Astrocyte of the spinal cord (primary cell): ENCODE data around the gene PDS5B.

Source experiments
- DNase-seq: peaks from one replicate; pipeline ENCODE4 v3.0.0; 2011; ENCODE audit warnings: low read depth, low spot score
- H3K4me3 ChIP-seq: 2 replicates; pipeline ENCODE4 v1.5.1; 2011; ENCODE audit warnings: low read depth, mild to moderate bottlenecking, low read length, moderate library complexity
- in situ Hi-C: cut with HindIII; loops from 2 replicates; pipeline ENCODE4 v1.10.0; 2017; ENCODE audit warnings: low sequenced_read_pairs
- TF ChIP-seq, protein P1 (sequence below): IDR thresholded peaks from 2 replicates; pipeline ENCODE4 v1.5.1; 2012; ENCODE audit warnings: low read depth, mild to moderate bottlenecking, low read length, inconsistent platforms

Gene PDS5B

DNA sequence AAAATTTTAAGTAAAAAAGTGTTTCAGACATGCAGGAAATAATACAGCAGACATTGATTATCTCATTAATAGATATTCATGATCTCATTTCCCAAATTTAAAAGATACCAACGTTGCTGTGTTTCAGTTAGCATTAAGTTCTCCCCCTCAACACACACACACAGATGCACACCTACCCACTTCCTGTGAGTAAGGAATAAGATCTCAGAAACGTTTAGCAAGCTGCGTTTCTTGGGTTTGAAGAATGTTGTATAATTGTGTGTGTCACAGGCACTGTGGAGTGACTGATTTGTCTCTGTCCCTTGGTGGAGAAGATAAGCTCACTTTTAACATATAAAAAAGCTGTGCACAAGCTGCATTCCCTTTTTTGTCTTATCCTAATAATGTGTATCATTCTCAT is 196.8 kb downstream of the PDS5B start:
- DNase-seq, result peak; percentile 38
- TF ChIP-seq, protein P1, sequence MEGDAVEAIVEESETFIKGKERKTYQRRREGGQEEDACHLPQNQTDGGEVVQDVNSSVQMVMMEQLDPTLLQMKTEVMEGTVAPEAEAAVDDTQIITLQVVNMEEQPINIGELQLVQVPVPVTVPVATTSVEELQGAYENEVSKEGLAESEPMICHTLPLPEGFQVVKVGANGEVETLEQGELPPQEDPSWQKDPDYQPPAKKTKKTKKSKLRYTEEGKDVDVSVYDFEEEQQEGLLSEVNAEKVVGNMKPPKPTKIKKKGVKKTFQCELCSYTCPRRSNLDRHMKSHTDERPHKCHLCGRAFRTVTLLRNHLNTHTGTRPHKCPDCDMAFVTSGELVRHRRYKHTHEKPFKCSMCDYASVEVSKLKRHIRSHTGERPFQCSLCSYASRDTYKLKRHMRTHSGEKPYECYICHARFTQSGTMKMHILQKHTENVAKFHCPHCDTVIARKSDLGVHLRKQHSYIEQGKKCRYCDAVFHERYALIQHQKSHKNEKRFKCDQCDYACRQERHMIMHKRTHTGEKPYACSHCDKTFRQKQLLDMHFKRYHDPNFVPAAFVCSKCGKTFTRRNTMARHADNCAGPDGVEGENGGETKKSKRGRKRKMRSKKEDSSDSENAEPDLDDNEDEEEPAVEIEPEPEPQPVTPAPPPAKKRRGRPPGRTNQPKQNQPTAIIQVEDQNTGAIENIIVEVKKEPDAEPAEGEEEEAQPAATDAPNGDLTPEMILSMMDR, result no peak
- in situ Hi-C loops, result no loop called here
- H3K4me3 ChIP-seq, result no peak overlapping the region

DNA sequence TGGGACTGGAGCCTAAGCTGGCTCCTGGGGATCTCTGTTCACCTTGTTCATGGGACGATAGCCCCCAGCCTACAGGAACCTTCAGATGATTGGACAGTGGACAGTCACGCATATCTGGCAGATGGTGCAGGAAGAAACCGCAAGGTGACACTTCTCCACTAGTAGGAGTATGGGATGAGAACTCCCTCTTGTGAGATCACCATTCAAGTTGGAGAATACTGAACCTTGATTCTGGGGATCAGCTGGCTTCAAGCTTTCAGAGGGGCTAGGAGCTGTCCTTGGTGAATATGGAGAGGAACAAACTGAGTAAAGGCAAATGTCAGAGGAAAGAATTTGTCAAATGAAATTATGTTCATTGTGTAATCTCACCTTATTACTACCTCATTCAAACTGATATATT is 204.5 kb downstream of the PDS5B start:
- in situ Hi-C loops, result no loop called here
- TF ChIP-seq, protein P1, result no peak
- H3K4me3 ChIP-seq, result no peak overlapping the region
- no peak for DNase-seq

DNA sequence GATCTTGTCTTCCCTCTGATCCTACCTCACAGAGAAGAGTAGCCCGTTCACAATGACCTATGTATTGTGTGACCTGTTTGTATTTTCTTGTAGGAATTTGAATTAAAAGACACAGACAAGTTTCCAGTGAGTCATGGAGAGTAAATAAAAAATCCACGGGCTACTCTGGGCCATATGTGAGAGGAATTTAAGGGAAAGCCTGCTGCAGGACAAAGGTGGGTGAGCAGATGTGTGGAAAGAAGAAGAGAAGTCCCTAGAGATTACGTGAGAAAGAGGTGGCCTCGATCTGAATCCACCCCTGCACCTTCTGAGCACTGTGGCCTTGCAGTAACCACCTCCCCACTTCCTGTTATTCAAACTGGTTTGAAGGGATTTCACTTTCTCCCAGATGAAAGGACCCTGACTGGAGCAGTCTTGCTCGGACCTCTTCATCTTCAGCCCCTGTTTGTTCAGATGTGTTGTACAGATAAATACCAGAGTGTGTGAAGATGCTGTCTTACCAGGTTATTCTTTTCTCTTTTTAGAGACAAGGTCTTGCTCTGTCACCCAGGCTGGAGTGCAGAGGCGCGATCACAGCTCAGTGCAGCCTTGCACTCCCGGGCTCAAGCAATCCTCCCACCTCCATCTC is 205.4 kb downstream of the PDS5B start:
- TF ChIP-seq, protein P1, result no peak
- in situ Hi-C loops, result no loop called here
- DNase-seq, result peak; percentile 16
- H3K4me3 ChIP-seq, result no peak overlapping the region

DNA sequence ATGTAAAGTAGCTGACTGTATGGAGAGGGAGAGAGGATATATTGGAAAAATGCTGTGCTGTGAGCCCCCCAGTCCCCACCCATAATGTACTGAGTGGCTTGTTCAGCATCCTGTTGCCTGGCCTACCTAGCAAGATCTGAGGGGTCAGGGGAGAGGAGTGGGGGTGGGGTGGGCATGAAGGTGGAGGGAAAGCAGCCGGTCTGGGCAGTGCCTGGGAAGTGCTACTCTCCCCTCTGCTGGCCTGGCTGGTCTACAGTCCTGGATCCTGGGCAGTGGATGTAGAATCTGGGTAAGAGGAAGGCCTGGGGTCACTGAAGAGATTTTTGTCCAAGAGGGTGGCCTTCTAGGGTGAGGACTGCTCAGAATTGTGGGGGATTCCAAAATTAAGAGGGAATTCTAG is 210.5 kb downstream of the PDS5B start:
- H3K4me3 ChIP-seq, result no peak overlapping the region
- TF ChIP-seq, protein P1, result no peak
- no peak for DNase-seq
- in situ Hi-C loops, result no loop called here

DNA sequence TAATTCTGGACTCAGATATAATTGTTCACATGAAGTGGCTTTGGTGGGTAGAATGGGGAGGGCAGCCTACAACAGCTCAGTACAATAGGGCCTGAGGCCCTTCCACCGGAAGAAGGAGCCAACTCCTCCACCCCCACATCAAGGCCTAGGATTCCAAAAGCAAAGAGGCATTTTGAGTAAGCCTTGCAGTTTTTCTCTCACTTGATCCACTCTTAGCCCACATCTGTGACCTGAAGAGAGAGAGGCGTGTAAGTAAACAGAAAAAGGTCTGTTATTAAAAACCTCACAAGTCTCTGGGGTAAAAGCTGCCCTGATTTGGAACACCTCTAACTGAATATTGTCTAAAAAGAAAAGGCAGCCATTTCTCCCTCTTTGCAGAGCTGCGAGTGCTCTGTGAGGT is 215.9 kb downstream of the PDS5B start:
- in situ Hi-C loops, result no loop called here
- no peak for DNase-seq
- TF ChIP-seq, protein P1, result no peak
- no peak overlapping the region for H3K4me3 ChIP-seq

DNA sequence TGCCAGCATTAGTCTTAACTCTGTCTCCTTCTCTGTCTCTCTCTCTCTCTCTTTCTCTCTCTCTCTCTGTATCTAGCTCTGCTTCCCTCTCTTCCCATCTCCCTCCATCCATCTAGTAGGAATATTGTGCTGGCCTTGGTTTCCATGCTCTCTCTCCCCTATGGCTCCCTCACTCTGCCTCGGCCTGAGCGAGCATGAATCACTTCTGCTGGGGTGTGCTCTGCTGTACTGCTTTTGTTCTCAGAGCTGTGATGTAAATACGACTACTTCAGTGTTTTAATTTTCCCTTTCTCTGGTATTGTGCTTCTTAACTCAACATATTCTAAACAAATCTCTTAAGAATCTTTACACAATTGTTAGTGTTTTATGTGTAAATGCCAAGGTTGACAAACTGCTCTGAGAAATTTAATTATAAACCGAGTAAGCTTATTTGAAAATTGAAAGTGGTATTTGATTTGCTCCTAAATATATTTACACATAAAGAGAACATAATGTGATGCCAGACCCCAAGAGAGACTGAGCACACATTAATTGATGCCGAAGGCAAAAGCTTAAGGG is 218.5 kb downstream of the PDS5B start:
- TF ChIP-seq, protein P1, result no peak
- peak; percentile 34 for DNase-seq
- H3K4me3 ChIP-seq, result no peak overlapping the region
- in situ Hi-C loops, result no loop called here
